Kidney tubule cell (primary cell): ENCODE data around the gene L3MBTL1.
"Not testable (repeated sequence)": the region's sequence is repeated elsewhere in the genome, so short reads cannot be mapped to it uniquely, and the experiment has no call there.

Experiments
- DNase-seq: peaks from one replicate; pipeline ENCODE4 v3.0.0-alpha.2; 2018; ENCODE audit warnings: low spot score

The L3MBTL1 gene

GRCh38 chr20:43507150-43508080 is at the start of gene L3MBTL1:
L3MBTL1 (plus strand) TSS chr20:43507697; CDS start chr20:43513504, 5,807 bp downstream.
- peak; percentile 77 for DNase-seq

- peak; percentile 15 for DNase-seq
These were observed 49.0 kb upstream of the L3MBTL1 start for GRCh38 chr20:43458422-43458924.

GRCh38 chr20:43459022-43459942 is 48.2 kb upstream of the L3MBTL1 start:
- no peak for DNase-seq

- no peak for DNase-seq
These were observed 47.2 kb upstream of the L3MBTL1 start for GRCh38 chr20:43460172-43460829.

GRCh38 chr20:43460830-43461200 is 46.7 kb upstream of the L3MBTL1 start:
- no peak for DNase-seq

GRCh38 chr20:43461894-43462659 is 45.4 kb upstream of the L3MBTL1 start:
- no peak for DNase-seq

- no peak for DNase-seq
These were observed 44.6 kb upstream of the L3MBTL1 start for GRCh38 chr20:43462660-43463526.

GRCh38 chr20:43463527-43464218 is 43.8 kb upstream of the L3MBTL1 start:
- DNase-seq: no peak

- DNase-seq: no peak
These were observed 43.2 kb upstream of the L3MBTL1 start for GRCh38 chr20:43464219-43464790.

GRCh38 chr20:43465625-43465943 is 41.9 kb upstream of the L3MBTL1 start:
- no peak for DNase-seq

GRCh38 chr20:43467589-43467988 is 39.9 kb upstream of the L3MBTL1 start:
- no peak for DNase-seq

- peak; percentile 14 for DNase-seq
These were observed 34.7 kb upstream of the L3MBTL1 start for GRCh38 chr20:43472671-43473380.

- no peak for DNase-seq
These were observed 34.2 kb upstream of the L3MBTL1 start for GRCh38 chr20:43473381-43473704.

GRCh38 chr20:43477193-43477592 is 30.3 kb upstream of the L3MBTL1 start:
- no peak for DNase-seq

- no peak for DNase-seq
These were observed 29.9 kb upstream of the L3MBTL1 start for GRCh38 chr20:43477619-43478018.

GRCh38 chr20:43490038-43490437 is 17.5 kb upstream of the L3MBTL1 start:
- no peak for DNase-seq

- DNase-seq: no peak
These were observed 15.4 kb upstream of the L3MBTL1 start for GRCh38 chr20:43492101-43492500.

GRCh38 chr20:43495388-43495787 is 12.1 kb upstream of the L3MBTL1 start:
- no peak for DNase-seq

GRCh38 chr20:43502021-43502420 is 5.5 kb upstream of the L3MBTL1 start:
- not testable (repeated sequence) for DNase-seq
